Measurements from ENCODE around the gene BCR. TPM values are rescaled to one million over a fixed set of nuclear protein-coding genes. Genes with fewer than 3 reads are reported as not detected.

Gene BCR
- total RNA-seq, 2 donors from 2014 or later = 102 to 172 TPM

DNA sequence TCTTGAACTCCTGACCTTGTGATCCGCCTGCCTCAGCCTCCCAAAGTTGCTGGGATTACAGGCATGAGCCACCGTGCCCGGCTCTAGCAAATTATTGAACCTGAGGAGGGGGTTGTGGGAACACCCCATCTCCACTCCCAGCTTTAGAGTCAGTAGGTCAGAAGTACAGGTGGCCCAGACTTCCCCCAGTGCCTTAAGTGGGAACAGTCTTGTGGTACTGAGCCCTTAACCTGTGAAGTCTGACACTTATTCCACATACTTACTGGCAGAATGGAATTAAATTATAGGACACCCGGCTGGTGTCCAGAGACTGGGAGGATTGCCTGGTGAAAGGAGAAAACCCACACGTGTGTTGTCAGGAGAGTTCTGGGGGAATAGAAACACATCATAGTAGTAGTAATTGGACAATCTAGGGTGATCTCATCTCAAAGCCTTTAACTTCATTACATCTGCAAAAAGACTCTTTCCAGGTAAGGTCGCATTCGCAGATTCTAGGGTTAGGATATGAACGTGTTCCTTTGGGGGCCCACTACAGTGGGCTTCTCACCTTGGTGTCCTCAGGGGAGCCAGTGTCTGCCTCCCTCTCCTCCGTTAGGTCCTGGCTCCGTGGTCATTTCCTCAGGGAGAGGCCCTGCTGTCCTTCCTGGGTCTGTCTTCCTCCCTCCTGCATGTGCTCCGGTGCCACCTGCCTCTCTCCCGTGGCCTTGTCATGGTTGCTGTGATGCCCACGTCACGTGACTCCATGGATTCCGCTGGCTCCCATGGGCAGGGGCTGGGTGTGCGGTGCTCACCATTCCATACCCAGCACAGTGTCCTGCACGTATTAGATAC lies 63.8 kb downstream of the BCR start:
- Mint-ChIP-seq H3K27ac (peak overlapping the region; percentile 96), H3K4me3 (peak overlapping the region; percentile 44), H3K27me3 (ENCODE audit: insufficient read depth) (no peaks in the 10 kb centered on the region), H3K9me3 (peaks cover 3% of the 10 kb centered on the region), H3K36me3 (ENCODE audit: low read depth) (peaks cover 8% of the 10 kb centered on the region), H3K4me1 (peaks cover 68% of the 10 kb centered on the region)
- Histone ChIP-seq H3K27ac (ENCODE audit: low read depth, low read length) (peak overlapping the region; percentile 42), H3K9ac (ENCODE audit: extremely low read depth, low read length, poor library complexity, severe bottlenecking) (no peak overlapping the region), H3K4me3 (ENCODE audit: low read length) (no peak overlapping the region), H3K36me3 (ENCODE audit: control insufficient read depth, insufficient read depth, low read length) (peaks cover 20% of the 10 kb centered on the region), H3K4me1 (ENCODE audit: control insufficient read depth, insufficient read depth, low read length) (peaks cover 39% of the 10 kb centered on the region), H3K27me3 (ENCODE audit: control insufficient read depth, insufficient read depth, low read length, poor library complexity, severe bottlenecking) (no peaks in the 10 kb centered on the region), H3K9me3 (ENCODE audit: control insufficient read depth, low read length) (peaks cover 7% of the 10 kb centered on the region)
- 92 to 93% methylated on average over 6 to 17 of the region's 17 CpGs for WGBS, 2 experiments (ENCODE audit: insufficient coverage in 1 of 2, insufficient read length in 1 of 2)
- TF ChIP-seq, protein P1, sequence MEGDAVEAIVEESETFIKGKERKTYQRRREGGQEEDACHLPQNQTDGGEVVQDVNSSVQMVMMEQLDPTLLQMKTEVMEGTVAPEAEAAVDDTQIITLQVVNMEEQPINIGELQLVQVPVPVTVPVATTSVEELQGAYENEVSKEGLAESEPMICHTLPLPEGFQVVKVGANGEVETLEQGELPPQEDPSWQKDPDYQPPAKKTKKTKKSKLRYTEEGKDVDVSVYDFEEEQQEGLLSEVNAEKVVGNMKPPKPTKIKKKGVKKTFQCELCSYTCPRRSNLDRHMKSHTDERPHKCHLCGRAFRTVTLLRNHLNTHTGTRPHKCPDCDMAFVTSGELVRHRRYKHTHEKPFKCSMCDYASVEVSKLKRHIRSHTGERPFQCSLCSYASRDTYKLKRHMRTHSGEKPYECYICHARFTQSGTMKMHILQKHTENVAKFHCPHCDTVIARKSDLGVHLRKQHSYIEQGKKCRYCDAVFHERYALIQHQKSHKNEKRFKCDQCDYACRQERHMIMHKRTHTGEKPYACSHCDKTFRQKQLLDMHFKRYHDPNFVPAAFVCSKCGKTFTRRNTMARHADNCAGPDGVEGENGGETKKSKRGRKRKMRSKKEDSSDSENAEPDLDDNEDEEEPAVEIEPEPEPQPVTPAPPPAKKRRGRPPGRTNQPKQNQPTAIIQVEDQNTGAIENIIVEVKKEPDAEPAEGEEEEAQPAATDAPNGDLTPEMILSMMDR (conservative IDR thresholded peaks at IDR 0.05) = no peak
- DNase-seq = no peak

DNA sequence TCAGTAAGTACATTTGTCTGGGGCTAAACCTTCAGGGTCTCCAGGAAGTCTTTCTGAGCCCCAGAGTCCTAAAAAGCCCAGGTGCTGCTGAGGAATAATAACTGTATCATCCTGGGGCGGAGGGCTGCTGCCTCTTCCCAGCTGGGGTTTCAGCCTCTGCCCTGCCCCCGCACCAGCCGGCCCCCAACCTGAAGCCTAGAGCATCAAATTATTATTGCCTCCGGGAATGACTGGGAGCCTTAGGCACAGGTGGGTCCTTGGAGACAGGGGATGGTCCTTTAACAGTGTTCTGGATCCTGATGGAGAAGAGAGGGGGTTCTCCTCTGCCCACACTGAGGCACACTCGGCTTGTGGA lies 64.4 kb downstream of the BCR start:
- TF ChIP-seq, protein P1 (conservative IDR thresholded peaks at IDR 0.05) = no peak
- no peak overlapping the region for H3K4me3 ChIP-seq (ENCODE audit: low read length)
- Mint-ChIP-seq H3K4me1 (peaks cover 72% of the 10 kb centered on the region), H3K9me3 (peaks cover 3% of the 10 kb centered on the region), H3K36me3 (ENCODE audit: low read depth) (peaks cover 3% of the 10 kb centered on the region), H3K27me3 (ENCODE audit: insufficient read depth) (no peaks in the 10 kb centered on the region), H3K4me3 (no peak overlapping the region), H3K27ac (peak overlapping the region; percentile 80)
- peaks cover 43% of the 10 kb centered on the region for H3K4me1 ChIP-seq (ENCODE audit: control insufficient read depth, insufficient read depth, low read length)
- 90 to 100% methylated on average over 2 to 5 of the region's 5 CpGs for WGBS, 2 experiments (ENCODE audit: insufficient coverage in 1 of 2, insufficient read length in 1 of 2)
- no peak overlapping the region for H3K9ac ChIP-seq (ENCODE audit: extremely low read depth, low read length, poor library complexity, severe bottlenecking)
- DNase-seq = no peak
- peak overlapping the region; percentile 42 for H3K27ac ChIP-seq (ENCODE audit: low read depth, low read length)
- H3K36me3 ChIP-seq (ENCODE audit: control insufficient read depth, insufficient read depth, low read length) = peaks cover 18% of the 10 kb centered on the region
- H3K27me3 ChIP-seq (ENCODE audit: control insufficient read depth, insufficient read depth, low read length, poor library complexity, severe bottlenecking) = no peaks in the 10 kb centered on the region
- H3K9me3 ChIP-seq (ENCODE audit: control insufficient read depth, low read length) = peaks cover 2% of the 10 kb centered on the region

DNA sequence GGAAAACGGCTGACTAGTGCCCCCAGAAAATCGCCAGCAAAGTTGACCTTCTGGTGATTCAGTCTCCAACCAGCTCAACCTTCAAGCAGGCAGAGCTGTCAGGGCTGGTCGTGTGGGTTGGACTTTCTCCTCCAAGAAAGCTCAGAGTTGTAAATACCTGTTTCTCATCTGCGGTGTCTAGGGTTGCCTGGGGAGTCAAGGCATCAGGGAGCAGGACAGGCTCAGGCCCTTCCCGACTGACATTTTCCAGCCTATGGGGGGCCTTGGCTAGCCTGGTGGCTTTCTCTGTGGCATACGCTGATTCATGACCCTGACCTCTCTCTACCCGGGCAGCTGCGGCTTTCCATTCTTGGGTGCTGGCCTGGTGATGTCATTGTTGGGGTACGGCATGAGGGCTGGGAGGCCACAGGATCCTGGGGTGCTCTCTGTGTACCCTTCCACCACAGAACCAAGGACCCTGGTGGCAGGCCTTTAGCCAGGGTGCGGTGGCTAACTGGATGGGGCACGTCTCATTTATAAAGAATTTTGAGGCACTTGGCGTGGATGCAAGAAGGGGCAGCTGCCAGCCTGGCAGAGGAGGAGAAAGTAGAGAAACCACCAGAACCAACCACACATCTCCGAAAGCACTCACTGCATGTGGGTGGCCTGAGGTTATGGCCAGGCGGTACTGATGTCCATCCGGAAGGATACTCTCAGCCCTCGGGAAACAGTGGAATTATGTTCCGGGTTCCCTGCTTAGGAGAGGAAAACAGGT lies 64.9 kb downstream of the BCR start:
- H3K4me3 ChIP-seq (ENCODE audit: low read length) = no peak overlapping the region
- H3K27me3 ChIP-seq (ENCODE audit: control insufficient read depth, insufficient read depth, low read length, poor library complexity, severe bottlenecking) = no peaks in the 10 kb centered on the region
- H3K36me3 ChIP-seq (ENCODE audit: control insufficient read depth, insufficient read depth, low read length) = peaks cover 14% of the 10 kb centered on the region
- Mint-ChIP-seq H3K27me3 (ENCODE audit: insufficient read depth) (no peaks in the 10 kb centered on the region), H3K4me3 (no peak overlapping the region), H3K4me1 (peaks cover 77% of the 10 kb centered on the region), H3K36me3 (ENCODE audit: low read depth) (peaks cover 3% of the 10 kb centered on the region), H3K9me3 (peaks cover 3% of the 10 kb centered on the region), H3K27ac (peak overlapping the region; percentile 55)
- no peak for DNase-seq
- 83 to 90% methylated on average over 9 to 17 of the region's 17 CpGs for WGBS, 2 experiments (ENCODE audit: insufficient coverage in 1 of 2, insufficient read length in 1 of 2)
- no peak overlapping the region for H3K9ac ChIP-seq (ENCODE audit: extremely low read depth, low read length, poor library complexity, severe bottlenecking)
- H3K4me1 ChIP-seq (ENCODE audit: control insufficient read depth, insufficient read depth, low read length) = peaks cover 49% of the 10 kb centered on the region
- H3K27ac ChIP-seq (ENCODE audit: low read depth, low read length) = peak overlapping the region; percentile 42
- H3K9me3 ChIP-seq (ENCODE audit: control insufficient read depth, low read length) = no peaks in the 10 kb centered on the region
- TF ChIP-seq, protein P1 (conservative IDR thresholded peaks at IDR 0.05) = no peak
